OCI-LY1 (cell line): Measurements from ENCODE around the gene CHN2.

Experiments
- H2AFZ ChIP-seq: fragments of 200-600 bp; sonication (generic), shearing (Covaris generic); 2 replicates; pipeline ENCODE4 v1.6.0; 2014; ENCODE audit warnings: antibody characterized with exemption, mild to moderate bottlenecking, low read length
- H3F3A ChIP-seq: fragments of 200-600 bp; sonication (generic), shearing (Covaris generic); 2 replicates; pipeline ENCODE4 v1.6.0; 2014; ENCODE audit warnings: mild to moderate bottlenecking, antibody characterized with exemption, low read length, moderate library complexity; ENCODE audit not compliant: insufficient read depth
- H3K27ac ChIP-seq: fragments of 200-600 bp; sonication (generic); 2 replicates; pipeline ENCODE4 v1.5.1; 2014; ENCODE audit warnings: low read length, mixed run types, mild to moderate bottlenecking, low read depth; ENCODE audit not compliant: poor library complexity, severe bottlenecking
- H3K27me3 ChIP-seq: fragments of 200-600 bp; sonication (generic); 2 replicates; pipeline ENCODE4 v1.6.0; 2014; ENCODE audit warnings: antibody characterized with exemption, mild to moderate bottlenecking, low read length, moderate library complexity; ENCODE audit not compliant: insufficient read depth
- H3K36me3 ChIP-seq: fragments of 200-600 bp; sonication (generic); 2 replicates; pipeline ENCODE4 v1.6.1; 2014; ENCODE audit warnings: mild to moderate bottlenecking, antibody characterized with exemption, low read length, moderate library complexity, mixed read lengths; ENCODE audit not compliant: insufficient read depth
- H3K4me1 ChIP-seq: fragments of 200-600 bp; sonication (generic); 2 replicates; pipeline ENCODE4 v1.5.1; 2014; ENCODE audit warnings: mild to moderate bottlenecking, low read length, moderate library complexity; ENCODE audit not compliant: insufficient read depth, severe bottlenecking
- H3K4me2 ChIP-seq: fragments of 200-600 bp; sonication (generic), shearing (Covaris generic); 2 replicates; pipeline ENCODE4 v1.6.1; 2014; ENCODE audit warnings: low read length
- H3K4me3 ChIP-seq: fragments of 200-600 bp; sonication (generic); 2 replicates; pipeline ENCODE4 v1.5.1; 2014; ENCODE audit warnings: low read length, low read depth, mild to moderate bottlenecking, mixed read lengths; ENCODE audit not compliant: poor library complexity, severe bottlenecking
- H3K79me2 ChIP-seq: fragments of 200-600 bp; shearing (Covaris generic); 2 replicates; pipeline ENCODE4 v1.6.1; 2016; ENCODE audit warnings: mixed run types, low read length, mixed read lengths; ENCODE audit not compliant: insufficient read depth
- H3K9ac ChIP-seq: fragments of 200-600 bp; sonication (generic), shearing (Covaris generic); 2 replicates; pipeline ENCODE4 v1.6.1; 2014; ENCODE audit warnings: mild to moderate bottlenecking, low read length, mixed read lengths
- H3K9me2 ChIP-seq: fragments of 200-600 bp; sonication (generic), shearing (Covaris generic); 2 replicates; pipeline ENCODE4 v1.6.1; 2014; ENCODE audit warnings: low read depth, mild to moderate bottlenecking, low read length, mixed read lengths
- H3K9me3 ChIP-seq: fragments of 200-600 bp; shearing (Covaris generic); 2 replicates; pipeline ENCODE4 v1.6.1; 2014; ENCODE audit warnings: low read length, mixed read lengths
- H4K20me1 ChIP-seq: fragments of 200-600 bp; sonication (generic), shearing (Covaris generic); 2 replicates; pipeline ENCODE4 v1.6.0; 2016; ENCODE audit warnings: mild to moderate bottlenecking, low read length; ENCODE audit not compliant: insufficient read depth
- EZH2 ChIP-seq: fragments of 200-600 bp; sonication (generic), shearing (Covaris generic); IDR thresholded peaks from 2 replicates; pipeline ENCODE4 v1.8.0; 2017; ENCODE audit warnings: borderline replicate concordance, mixed run types, mild to moderate bottlenecking, antibody characterized with exemption, low read length, moderate library complexity, mixed read lengths
- TF ChIP-seq, protein P1 (sequence below): fragments of 200-600 bp; sonication (generic), shearing (Covaris generic); IDR thresholded peaks from 2 replicates; pipeline ENCODE4 v1.5.1; 2017; ENCODE audit warnings: mild to moderate bottlenecking, antibody characterized with exemption, low read length, moderate library complexity, mixed read lengths

The CHN2 gene

DNA sequence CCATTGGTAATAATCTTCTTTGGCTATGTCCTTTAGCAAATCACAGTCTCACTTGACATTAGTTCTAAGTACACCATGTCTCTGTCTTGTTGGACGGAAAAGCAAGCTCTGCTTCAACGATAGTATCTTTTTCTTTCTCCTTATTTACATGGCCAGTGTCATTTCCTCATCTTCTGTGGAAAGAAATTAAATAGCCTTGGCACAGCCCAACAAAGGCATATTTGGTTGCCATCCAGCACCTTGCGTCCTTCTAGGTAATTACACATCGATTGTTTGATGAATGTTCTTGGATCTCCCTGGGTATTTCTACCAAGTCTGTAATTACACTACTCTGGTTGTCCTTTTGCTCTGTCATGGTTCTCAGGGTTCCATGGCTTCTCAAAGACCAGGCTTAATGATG, 183.1 kb downstream of the CHN2 start:
- Histone ChIP-seq H3K36me3 (no peaks in the 10 kb centered on the region), H4K20me1 (no peaks in the 10 kb centered on the region), H3K4me1 (no peaks in the 10 kb centered on the region), H3K9me3 (no peaks in the 10 kb centered on the region), H3K9me2 (no peaks in the 10 kb centered on the region), H2AFZ (no peak overlapping the region), H3F3A (no peaks in the 10 kb centered on the region), H3K4me3 (no peak overlapping the region), H3K4me2 (no peak overlapping the region), H3K9ac (no peak overlapping the region), H3K27ac (no peak overlapping the region), H3K79me2 (no peaks in the 10 kb centered on the region), H3K27me3 (no peaks in the 10 kb centered on the region)
- TF ChIP-seq, protein P1, sequence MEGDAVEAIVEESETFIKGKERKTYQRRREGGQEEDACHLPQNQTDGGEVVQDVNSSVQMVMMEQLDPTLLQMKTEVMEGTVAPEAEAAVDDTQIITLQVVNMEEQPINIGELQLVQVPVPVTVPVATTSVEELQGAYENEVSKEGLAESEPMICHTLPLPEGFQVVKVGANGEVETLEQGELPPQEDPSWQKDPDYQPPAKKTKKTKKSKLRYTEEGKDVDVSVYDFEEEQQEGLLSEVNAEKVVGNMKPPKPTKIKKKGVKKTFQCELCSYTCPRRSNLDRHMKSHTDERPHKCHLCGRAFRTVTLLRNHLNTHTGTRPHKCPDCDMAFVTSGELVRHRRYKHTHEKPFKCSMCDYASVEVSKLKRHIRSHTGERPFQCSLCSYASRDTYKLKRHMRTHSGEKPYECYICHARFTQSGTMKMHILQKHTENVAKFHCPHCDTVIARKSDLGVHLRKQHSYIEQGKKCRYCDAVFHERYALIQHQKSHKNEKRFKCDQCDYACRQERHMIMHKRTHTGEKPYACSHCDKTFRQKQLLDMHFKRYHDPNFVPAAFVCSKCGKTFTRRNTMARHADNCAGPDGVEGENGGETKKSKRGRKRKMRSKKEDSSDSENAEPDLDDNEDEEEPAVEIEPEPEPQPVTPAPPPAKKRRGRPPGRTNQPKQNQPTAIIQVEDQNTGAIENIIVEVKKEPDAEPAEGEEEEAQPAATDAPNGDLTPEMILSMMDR = no peak
- no peak for TF ChIP-seq EZH2

DNA sequence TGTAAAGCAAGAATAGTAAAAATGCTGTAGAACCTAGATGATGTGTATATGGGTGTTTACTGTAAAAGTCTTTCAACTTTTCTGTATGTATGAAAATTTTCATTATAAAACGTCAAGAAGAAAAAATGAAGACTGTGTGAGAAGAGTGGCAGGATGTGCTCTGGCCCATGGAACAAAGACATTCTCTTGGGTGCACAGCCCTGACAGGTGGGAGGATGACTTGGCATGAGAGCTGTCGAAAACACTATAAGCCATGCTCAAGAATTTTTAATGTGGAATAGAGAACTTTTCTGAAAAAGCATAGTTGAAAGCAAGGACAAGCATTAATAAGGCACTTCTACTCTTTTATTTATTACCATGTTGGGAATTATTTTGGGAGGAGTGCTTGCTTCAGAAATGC, 185.0 kb downstream of the CHN2 start:
- H3F3A ChIP-seq = no peaks in the 10 kb centered on the region
- H2AFZ ChIP-seq = no peak overlapping the region
- H3K27me3 ChIP-seq = no peaks in the 10 kb centered on the region
- H4K20me1 ChIP-seq = no peaks in the 10 kb centered on the region
- H3K27ac ChIP-seq = no peak overlapping the region
- no peaks in the 10 kb centered on the region for H3K36me3 ChIP-seq
- TF ChIP-seq, protein P1 = no peak
- TF ChIP-seq EZH2 = no peak
- no peak overlapping the region for H3K4me3 ChIP-seq
- no peak overlapping the region for H3K9ac ChIP-seq
- no peaks in the 10 kb centered on the region for H3K79me2 ChIP-seq
- no peaks in the 10 kb centered on the region for H3K9me3 ChIP-seq
- H3K4me2 ChIP-seq = no peak overlapping the region
- no peaks in the 10 kb centered on the region for H3K4me1 ChIP-seq
- no peaks in the 10 kb centered on the region for H3K9me2 ChIP-seq

DNA sequence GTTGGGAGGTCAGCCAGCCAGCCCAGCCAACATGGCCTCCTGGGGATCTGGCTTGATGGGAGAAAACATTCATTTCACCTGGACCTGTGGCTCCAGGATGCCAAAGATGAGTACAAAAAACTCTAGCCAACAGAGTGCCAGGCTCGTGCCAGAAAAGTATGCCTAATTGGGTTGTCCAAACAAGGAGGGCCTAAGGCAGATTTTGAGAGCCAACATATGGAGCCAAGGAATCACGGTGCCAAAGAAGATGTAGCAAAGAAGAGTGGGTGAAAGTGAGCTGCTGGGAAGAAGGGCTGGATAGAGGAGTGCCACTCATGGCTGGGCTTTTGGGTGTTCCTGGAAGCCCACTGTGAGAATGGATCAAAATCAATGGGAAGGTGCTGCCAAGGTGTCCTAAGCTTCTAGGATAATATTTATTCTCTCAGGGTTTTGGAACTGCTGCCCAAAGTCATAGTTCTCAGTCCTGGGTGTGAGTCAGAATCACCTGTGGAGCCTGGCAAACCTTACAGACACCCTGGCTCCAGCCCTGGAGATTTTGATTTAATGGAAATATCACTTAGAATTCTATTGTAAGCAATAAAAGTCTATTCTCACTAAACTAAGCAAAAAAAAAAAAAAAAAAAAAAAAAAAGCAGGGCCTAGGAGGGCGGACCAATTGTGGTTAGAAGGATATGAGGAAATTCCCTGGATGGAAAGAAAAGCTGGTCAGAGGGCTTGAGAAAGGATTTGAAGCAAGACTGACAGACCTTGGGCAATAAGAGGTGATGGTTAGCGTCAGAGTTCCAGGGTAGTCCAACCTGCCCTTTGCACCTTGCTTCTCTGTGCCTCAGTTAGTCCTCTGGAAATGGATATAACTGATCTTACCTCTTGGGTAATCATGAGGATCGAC, 186.9 kb downstream of the CHN2 start:
- H3F3A ChIP-seq = no peaks in the 10 kb centered on the region
- H3K27ac ChIP-seq = no peak overlapping the region
- no peaks in the 10 kb centered on the region for H3K9me2 ChIP-seq
- no peak overlapping the region for H3K9ac ChIP-seq
- H3K27me3 ChIP-seq = no peaks in the 10 kb centered on the region
- TF ChIP-seq, protein P1 = no peak
- TF ChIP-seq EZH2 = no peak
- H3K4me3 ChIP-seq = no peak overlapping the region
- H3K9me3 ChIP-seq = no peaks in the 10 kb centered on the region
- H3K79me2 ChIP-seq = no peaks in the 10 kb centered on the region
- no peaks in the 10 kb centered on the region for H4K20me1 ChIP-seq
- H2AFZ ChIP-seq = no peak overlapping the region
- no peaks in the 10 kb centered on the region for H3K36me3 ChIP-seq
- H3K4me1 ChIP-seq = no peaks in the 10 kb centered on the region
- H3K4me2 ChIP-seq = no peak overlapping the region
